Stimulated activated CD8-positive, alpha-beta memory T cell treated with anti-CD3 and anti-CD28 coated beads, Interleukin-12 subunit alpha, Interleukin-12 subunit beta, amount 100 ng/mL, for 4 hours (primary cell): Measurements from ENCODE around the gene SLC25A51.
"Not testable (repeated sequence)": the region's sequence is repeated elsewhere in the genome, so short reads cannot be mapped to it uniquely, and the experiment has no call there.

ENCODE experiments used
- DNase-seq: peaks from one replicate; pipeline ENCODE4 v3.0.0-alpha.2; 2020; ENCODE audit warnings: low read depth

Gene SLC25A51

DNA sequence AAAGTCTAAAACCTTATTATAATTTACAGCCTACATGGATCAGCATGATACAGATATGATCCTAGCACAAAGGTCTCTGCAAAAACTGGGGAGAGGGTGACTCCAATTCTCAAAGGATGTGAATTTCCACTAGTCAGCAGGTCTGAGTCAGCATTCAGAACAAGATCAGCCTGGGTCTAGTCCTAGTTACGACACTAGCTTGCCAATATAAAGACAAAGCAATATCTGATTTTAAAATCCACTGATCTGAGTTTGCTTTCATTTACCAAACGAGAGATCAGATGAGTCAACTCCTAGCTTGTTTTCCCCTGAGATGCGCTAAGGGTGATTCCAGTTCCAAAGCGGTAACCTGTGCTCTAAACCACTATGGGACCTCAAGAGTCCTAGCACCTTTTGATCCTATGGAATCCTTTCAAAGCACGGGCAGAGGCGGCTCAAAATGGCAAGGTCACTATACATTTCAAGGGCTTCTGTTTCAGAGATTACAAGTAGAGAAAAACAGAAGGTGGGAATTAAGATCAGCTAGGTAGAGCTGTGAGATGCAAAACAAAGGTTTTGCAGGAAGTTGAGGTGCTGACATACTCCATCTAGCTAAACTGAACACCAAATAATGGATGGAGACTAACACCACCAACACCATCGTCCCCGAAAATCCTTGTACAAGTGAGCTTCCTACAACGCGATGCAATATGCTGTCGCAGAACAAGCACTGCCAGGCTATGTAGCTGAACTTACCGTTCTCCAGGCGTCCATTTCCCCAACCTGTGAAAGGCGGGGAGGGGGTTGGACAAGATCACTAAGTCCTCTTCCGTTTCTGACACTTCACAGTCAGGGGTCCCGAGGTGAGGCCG lies 906 bp downstream of the SLC25A51 start:
- DNase-seq = no peak

DNA sequence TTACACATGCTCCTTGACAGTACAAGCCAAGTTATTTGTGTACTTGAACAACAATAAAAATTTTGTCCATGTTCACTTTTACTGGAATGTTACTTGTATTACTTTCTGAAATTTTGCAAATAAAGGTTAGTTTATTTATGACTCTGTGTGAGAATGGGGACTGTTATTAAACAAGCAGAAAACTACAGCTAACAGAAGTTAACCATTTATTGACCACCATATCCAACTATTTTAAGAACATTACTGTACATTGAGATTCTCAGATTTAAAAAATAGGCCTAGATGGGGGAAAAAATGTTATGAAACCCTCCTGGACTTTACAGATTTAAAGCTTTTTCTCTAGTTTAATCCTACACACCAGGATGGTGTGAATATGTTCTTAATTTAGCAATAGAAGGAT lies 1.8 kb downstream of the SLC25A51 start:
- DNase-seq = no peak

- DNase-seq = no peak
These were observed 4.9 kb downstream of the SLC25A51 start for GRCh38 chr9:37899041-37899440.

GRCh38 chr9:37897665-37898064 lies 6.3 kb downstream of the SLC25A51 start:
- DNase-seq = no peak

DNA sequence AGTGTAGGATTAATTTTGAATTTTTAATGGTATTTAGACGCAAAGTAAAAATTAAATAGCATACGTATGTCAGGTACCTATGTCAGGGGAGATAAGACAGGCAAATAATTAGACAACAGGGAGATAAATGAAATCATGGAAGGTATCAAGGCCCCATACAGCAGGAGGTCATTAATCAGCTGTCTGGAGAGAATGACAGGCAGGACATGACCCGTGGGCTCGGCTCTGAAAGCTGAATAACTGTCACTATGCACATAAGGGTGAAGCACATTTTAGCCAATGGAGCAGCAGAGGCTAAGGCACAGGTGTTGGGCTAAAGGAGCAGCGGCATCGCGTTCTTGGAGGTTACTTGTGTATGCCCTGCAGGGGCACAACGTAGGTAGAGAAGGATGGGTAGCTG lies 11.9 kb downstream of the SLC25A51 start:
- no peak for DNase-seq

GRCh38 chr9:37891042-37891441 lies 12.9 kb downstream of the SLC25A51 start:
- not testable (repeated sequence) for DNase-seq

DNA sequence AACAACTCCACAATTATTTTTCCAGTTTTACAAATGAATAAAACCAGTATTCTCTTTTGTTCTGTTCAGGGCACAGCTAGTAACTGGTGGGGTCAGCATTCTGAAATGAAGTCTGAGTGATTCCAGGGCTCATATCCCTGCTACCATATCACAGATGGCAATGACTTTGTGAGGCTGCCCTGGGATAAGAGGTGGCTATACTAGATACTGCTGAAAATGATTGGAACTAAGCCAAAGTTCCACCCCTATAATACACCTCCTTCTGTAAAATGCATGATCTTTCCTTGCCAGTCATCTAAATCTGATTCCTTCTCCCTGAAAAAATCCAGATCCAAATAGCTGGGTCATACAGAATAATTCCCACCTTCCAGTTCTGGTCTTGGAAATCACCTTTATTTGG lies 14.4 kb downstream of the SLC25A51 start:
- DNase-seq = no peak

GRCh38 chr9:37887977-37888583 lies 15.8 kb downstream of the SLC25A51 start:
- not testable (repeated sequence) for DNase-seq

- DNase-seq = no peak
These were observed 22.9 kb downstream of the SLC25A51 start for GRCh38 chr9:37880916-37881479.

GRCh38 chr9:37876376-37876775 lies 27.6 kb downstream of the SLC25A51 start:
- DNase-seq = no peak

- DNase-seq = no peak
These were observed 30.0 kb downstream of the SLC25A51 start for GRCh38 chr9:37873955-37874354.

GRCh38 chr9:37870799-37871176 lies 33.1 kb downstream of the SLC25A51 start:
- DNase-seq = no peak

- DNase-seq = no peak
These were observed 33.7 kb downstream of the SLC25A51 start for GRCh38 chr9:37870081-37870798.

DNA sequence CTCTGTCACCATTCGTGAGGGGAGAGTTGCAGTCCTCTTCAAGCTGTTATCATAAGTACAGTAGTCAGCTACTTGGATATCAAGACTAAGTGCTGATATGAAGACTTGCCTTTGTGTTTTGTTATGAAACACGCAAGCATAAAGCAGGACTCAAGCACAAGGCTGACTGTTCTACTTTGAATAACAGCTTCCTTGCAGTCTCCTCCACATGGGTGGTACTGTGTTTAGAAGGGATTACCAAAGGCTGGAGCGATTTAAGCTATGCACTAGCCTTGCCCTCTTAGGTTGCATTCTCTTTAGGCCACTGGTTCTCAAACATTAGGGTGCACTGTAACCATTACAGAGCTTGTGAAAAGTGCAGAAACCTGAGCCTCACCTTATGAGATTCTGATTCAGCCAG lies 41.4 kb downstream of the SLC25A51 start:
- no peak for DNase-seq

DNA sequence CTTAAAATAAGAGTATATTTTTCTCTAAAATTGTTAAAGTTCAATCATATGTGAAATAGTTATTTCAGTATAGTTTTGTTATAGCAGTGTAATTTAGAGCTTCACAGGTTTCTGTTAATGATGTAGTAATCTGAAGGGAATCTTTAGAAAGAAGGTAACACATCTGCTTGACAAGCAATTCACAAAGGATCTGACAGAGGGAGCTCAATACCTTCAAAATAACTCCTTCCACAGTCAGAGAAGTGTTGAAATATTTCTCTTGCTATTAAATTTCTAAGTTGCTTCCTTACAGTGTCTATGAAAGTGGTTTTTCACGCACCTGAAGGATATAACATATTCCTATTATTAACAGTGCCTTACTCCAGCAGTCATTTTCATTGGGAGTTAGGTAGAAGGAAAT lies 44.9 kb downstream of the SLC25A51 start:
- DNase-seq = no peak

- no peak for DNase-seq
These were observed 47.4 kb downstream of the SLC25A51 start for GRCh38 chr9:37856551-37856950.

DNA sequence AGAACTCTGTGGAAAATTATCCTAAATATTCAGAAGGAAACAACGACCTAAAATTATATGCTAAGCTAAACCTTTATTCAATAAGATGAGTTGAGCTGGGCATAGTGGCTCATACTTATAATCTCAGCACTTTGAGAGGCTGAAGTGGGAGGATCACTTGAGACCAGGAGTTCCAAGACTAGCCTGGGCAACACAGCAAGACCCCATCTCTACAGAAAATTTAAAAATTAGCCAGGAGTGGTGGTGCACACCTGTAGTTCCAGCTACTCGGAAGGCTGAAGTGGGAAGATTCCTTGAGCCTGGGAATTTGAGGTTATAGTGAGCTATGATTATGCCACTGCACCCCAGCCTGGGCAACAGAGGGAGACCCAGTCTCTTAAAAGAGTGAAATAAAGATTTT lies 51.7 kb downstream of the SLC25A51 start:
- DNase-seq = no peak

GRCh38 chr9:37840560-37841194 lies 63.2 kb downstream of the SLC25A51 start:
- no peak for DNase-seq

GRCh38 chr9:37839496-37840461 lies 64.1 kb downstream of the SLC25A51 start:
- DNase-seq = no peak
